Measurements from ENCODE around the gene DISP1. TPM values are rescaled to one million over a fixed set of nuclear protein-coding genes. Genes with fewer than 3 reads are reported as not detected.

Gene DISP1
- total and polyA plus RNA-seq, 12 donors: 3.3 to 7.5 (median 5.5) TPM

DNA sequence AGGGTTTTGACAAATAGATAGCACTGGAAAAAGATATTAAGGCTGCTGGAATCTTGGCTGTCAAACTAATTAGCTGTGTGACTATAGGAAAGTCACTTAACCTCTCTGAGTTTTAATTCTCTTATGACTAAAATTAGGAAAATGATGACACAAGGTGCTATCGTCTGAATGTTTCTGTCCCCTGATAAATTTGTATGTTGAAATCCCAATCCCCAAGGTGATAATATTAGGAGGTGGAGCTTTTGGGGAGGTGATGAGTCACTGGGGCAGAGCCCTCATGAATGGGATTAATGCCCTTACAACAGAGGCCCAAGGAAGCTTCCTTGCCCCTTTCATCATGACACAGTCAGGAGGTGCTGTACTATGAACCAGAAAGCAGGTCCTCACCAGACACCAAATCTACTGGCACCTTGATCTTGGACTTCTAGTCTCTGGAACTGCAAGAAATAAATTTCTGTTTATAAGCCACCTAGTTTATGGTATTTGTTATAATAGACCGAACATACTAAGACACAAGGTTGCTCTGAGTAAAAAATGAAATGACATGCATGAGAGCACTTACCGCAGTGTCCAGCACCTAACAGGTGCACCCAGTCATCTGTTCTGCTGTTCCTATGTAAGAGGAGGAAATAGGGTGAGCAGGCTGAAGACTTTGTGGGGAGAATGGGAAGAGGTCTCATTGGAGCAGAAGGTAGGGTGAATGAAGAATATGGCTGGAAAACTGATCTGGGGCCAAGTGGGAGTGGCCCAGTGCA, 26.3 kb upstream of the DISP1 start:
- no peak for ATAC-seq
- intact Hi-C loops (cut with DNase I): no loop called here
- 79 to 93% methylated on average over 3 of the region's 3 CpGs for WGBS, 2 donors

DNA sequence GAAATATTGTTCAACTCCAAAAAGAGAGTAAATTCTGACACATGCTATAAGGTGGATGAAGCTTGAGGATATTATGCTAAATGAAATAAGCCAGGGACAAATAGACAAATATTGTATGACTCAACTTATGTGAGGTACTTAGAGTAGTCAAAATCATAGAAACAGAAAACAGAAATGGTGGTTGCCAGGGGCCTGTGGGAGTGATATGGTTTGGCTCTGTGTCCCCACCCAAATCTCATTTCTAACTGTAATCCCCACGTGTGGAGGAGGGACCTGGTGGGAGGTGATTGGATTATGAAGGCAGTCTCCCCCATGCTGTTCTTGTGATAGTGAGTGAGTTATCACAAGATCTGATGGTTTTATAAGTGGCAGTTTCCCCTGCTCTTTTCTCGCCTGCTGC, 24.7 kb upstream of the DISP1 start:
- no peaks in the 10 kb centered on the region for H3K36me3 ChIP-seq
- WGBS, 2 donors: 77 to 87% methylated on average over 2 of the region's 2 CpGs
- ATAC-seq (no peak), DNase-seq (no peak)
- H3K4me3 ChIP-seq: no peak overlapping the region
- H3K9me3 ChIP-seq: peaks cover 0 to 8% (median 0%) of the 10 kb centered on the region in 11 donors
- H3K27me3 ChIP-seq: no peaks in the 10 kb centered on the region
- intact Hi-C loops (cut with DNase I): loop anchor here in 8 of 10 donors (5.0 kb wide), 4 partner anchors 292 to 342 kb away; no protein-coding TSS in a partner anchor
- H3K4me1 ChIP-seq: peaks cover 0 to 16% (median 8%) of the 10 kb centered on the region in 9 donors
- TF ChIP-seq, protein P1, sequence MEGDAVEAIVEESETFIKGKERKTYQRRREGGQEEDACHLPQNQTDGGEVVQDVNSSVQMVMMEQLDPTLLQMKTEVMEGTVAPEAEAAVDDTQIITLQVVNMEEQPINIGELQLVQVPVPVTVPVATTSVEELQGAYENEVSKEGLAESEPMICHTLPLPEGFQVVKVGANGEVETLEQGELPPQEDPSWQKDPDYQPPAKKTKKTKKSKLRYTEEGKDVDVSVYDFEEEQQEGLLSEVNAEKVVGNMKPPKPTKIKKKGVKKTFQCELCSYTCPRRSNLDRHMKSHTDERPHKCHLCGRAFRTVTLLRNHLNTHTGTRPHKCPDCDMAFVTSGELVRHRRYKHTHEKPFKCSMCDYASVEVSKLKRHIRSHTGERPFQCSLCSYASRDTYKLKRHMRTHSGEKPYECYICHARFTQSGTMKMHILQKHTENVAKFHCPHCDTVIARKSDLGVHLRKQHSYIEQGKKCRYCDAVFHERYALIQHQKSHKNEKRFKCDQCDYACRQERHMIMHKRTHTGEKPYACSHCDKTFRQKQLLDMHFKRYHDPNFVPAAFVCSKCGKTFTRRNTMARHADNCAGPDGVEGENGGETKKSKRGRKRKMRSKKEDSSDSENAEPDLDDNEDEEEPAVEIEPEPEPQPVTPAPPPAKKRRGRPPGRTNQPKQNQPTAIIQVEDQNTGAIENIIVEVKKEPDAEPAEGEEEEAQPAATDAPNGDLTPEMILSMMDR (IDR thresholded peaks at IDR 0.05): no peak
- no peak overlapping the region for H3K27ac ChIP-seq

More for the DNA sequence above, 26.3 kb upstream of the DISP1 start:
- no peak overlapping the region for H3K4me3 ChIP-seq
- H3K36me3 ChIP-seq: no peaks in the 10 kb centered on the region
- no peak overlapping the region for H3K27ac ChIP-seq
- H3K9me3 ChIP-seq: peaks cover 0 to 8% (median 0%) of the 10 kb centered on the region in 11 donors
- DNase-seq: no peak
- H3K4me1 ChIP-seq: peaks cover 0 to 26% (median 9%) of the 10 kb centered on the region in 9 donors
- TF ChIP-seq, protein P1 (IDR thresholded peaks at IDR 0.05): no peak
- H3K27me3 ChIP-seq: no peaks in the 10 kb centered on the region

DNA sequence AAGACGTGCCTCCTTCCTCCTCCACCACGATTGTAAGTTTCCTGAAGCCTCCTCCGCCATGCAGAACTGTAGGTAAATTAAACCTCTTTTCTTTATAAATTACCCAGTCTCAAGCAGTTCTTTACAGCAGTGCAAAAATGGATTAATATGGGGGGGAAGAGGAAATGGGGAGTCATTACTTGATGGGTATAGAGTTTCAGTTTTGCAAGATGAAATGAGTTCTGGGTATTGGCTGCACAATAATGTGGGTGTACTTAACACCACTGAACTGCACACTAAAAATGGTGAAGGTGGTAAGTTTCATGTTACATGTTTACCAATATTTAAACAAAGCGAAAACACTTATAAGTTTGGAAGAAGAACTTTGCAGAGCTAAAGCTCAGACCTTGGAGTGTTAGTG, 24.3 kb upstream of the DISP1 start:
- intact Hi-C loops (cut with DNase I): loop anchor here in 8 of 10 donors (5.0 kb wide), 4 partner anchors 292 to 342 kb away; no protein-coding TSS in a partner anchor
- no peak overlapping the region for H3K4me3 ChIP-seq
- WGBS, 2 donors: 83 to 86% methylated on average over 4 of the region's 4 CpGs
- no peaks in the 10 kb centered on the region for H3K27me3 ChIP-seq
- TF ChIP-seq, protein P1 (IDR thresholded peaks at IDR 0.05): no peak
- H3K36me3 ChIP-seq: no peaks in the 10 kb centered on the region
- H3K9me3 ChIP-seq: peaks cover 0 to 8% (median 0%) of the 10 kb centered on the region in 11 donors
- peaks cover 0 to 14% (median 4%) of the 10 kb centered on the region in 9 donors for H3K4me1 ChIP-seq
- H3K27ac ChIP-seq: no peak overlapping the region
- DNase-seq (no peak), ATAC-seq (no peak)

DNA sequence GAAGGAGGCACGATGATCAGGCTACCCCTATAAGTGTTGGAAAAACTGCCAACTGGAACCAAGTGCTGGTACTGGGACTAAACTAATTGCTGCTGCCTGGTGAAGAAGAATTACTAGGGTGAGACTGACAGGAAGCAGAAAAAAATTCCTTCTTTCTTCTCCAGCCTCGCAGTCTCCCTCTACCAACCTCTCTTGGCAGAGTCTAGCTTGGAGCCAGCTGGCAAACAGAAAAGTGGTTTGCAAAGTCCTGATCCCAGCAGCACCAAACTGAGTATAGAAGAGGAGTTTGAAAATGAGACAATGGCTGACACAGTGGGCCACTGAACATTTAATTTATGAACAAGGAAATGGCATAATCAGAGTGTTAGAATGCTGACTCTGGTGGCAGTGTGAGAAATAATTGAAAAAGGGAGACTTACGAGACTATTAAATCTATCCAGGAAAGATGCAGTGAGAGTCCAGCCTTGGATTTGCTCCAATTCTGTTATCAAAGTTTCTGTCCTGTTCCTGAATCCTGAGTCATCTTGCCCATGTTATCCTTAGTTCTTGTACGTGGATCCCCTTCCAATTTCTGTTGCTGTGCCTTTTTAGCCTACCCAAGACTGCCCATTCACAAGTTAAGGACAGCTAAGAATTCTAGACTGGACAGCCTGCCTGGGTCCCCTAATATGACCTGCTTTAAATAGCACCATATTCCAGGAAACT, 23.7 kb upstream of the DISP1 start:
- WGBS, 2 donors: 38 to 46% methylated on average over 4 of the region's 4 CpGs
- no peaks in the 10 kb centered on the region for H3K36me3 ChIP-seq
- TF ChIP-seq, protein P1 (IDR thresholded peaks at IDR 0.05): no peak
- no peak overlapping the region for H3K27ac ChIP-seq
- no peak for DNase-seq
- H3K4me1 ChIP-seq: peaks cover 0 to 8% (median 3%) of the 10 kb centered on the region in 9 donors
- peaks cover 0 to 8% (median 0%) of the 10 kb centered on the region in 11 donors for H3K9me3 ChIP-seq
- ATAC-seq: no peak
- no peak overlapping the region for H3K4me3 ChIP-seq
- intact Hi-C loops (cut with DNase I): loop anchor here in 8 of 10 donors (5.0 kb wide), 4 partner anchors 291 to 341 kb away; no protein-coding TSS in a partner anchor
- no peaks in the 10 kb centered on the region for H3K27me3 ChIP-seq
